Ovary (tissue), 9 donors: ENCODE measurements around the gene C19orf47. TPM values are rescaled to one million over a fixed set of nuclear protein-coding genes. Genes with fewer than 3 reads are reported as not detected.

ENCODE experiments used
- DNase-seq, 5 donors: peaks; one replicate each; pipeline ENCODE4 v3.0.0-alpha.2; 2019 to 2020
- H3K27ac ChIP-seq, 2 donors: fragments of 200-600 bp; one replicate each; pipeline versions ENCODE4 v1.5.1 to v1.8.0; 2019 to 2022
- H3K27me3 ChIP-seq: fragments of 200-600 bp; one replicate; pipeline ENCODE4 v1.8.0; 2022
- H3K36me3 ChIP-seq: fragments of 200-600 bp; sonication (generic); one replicate; pipeline ENCODE4 v1.5.1; 2019
- H3K4me1 ChIP-seq: one replicate; pipeline ENCODE4 v1.8.1; 2013; ENCODE audit warnings: mild to moderate bottlenecking, moderate library complexity; ENCODE audit not compliant: insufficient read depth
- H3K4me3 ChIP-seq: fragments of 200-600 bp; sonication (generic); one replicate; pipeline ENCODE4 v1.5.1; 2017
- H3K9me3 ChIP-seq, 2 donors: fragments of 200-600 bp in 1 of 2; sonication (generic) in 1 of 2; one replicate each; pipeline versions ENCODE4 v1.5.1 to v1.8.1; 2013 to 2019; ENCODE audit warnings: mild to moderate bottlenecking in 1 of 2, moderate library complexity in 1 of 2
- CTCF ChIP-seq, 3 donors: fragments of 450-650 bp in 2 of 3; fragments of 200-600 bp in 1 of 3; IDR thresholded peaks; one replicate each; pipeline versions ENCODE4 v1.5.1 to v1.8.0; 2016 to 2022; ENCODE audit warnings: antibody characterized with exemption in 3 of 3, mild to moderate bottlenecking in 1 of 3
- EP300 ChIP-seq: sonication (generic); formaldehyde crosslinking; IDR thresholded peaks from one replicate; pipeline ENCODE4 v1.6.1; 2017; ENCODE audit warnings: antibody characterized with exemption
- POLR2A ChIP-seq: fragments of 450-650 bp; IDR thresholded peaks from one replicate; pipeline ENCODE4 v1.6.1; 2017; ENCODE audit warnings: antibody characterized with exemption, mild to moderate bottlenecking, moderate library complexity
- WGBS, 3 donors: extraction: QIAGEN DNeasy Blood & Tissue Kit in 1 of 3; methylation state at CpG; one replicate each; pipeline versions ENCODE4 v1.1.5 to v1.1.7; 2013 to 2017; 5-methylcytosine and 5-hydroxymethylcytosine counted together
- intact Hi-C, 4 donors: fragments of 100-400 bp; cut with DNase I; formaldehyde crosslinking; loops; one replicate each; pipeline versions ENCODE4 v1.11.0 to v1.15.1; 2022 to 2023
- polyA plus RNA-seq, 2 donors: library from polyadenylated mRNA; stranded (reverse); fragments of 200-250 nt in 1 of 2; fragments of 350-450 nt in 1 of 2; fragmentation: Illumina TruSeq in 1 of 2; extraction: RNeasy Lipid Tissue Mini Kit (QIAGEN cat#74804) in 1 of 2; gene quantifications; one replicate each; pipeline ENCODE4 v1.2.3, GENCODE V29; 2013 to 2014
- total RNA-seq, 7 donors: library from RNA; depleted of rRNA in 2 of 7; stranded (reverse); fragments of >200 nt in 2 of 7; fragmentation: NEBNext Ultra II Directional in 3 of 7; extraction: Animal tissue kit (Norgen Biotek cat#: 25700) in 3 of 7; gene quantifications; one replicate each; pipeline versions ENCODE4 v1.1.0 to v1.2.4, GENCODE V29; 2016 to 2023
- donor health status: DM: no; HTN: no; CAD: no; lungs with moderate emphysema.
- donor health status: DM: no; HTN: no; CAD: no.
- donor health status: Bipolar disorder and iron deficiency.
- donor health status: DM: yes; HTN: yes; CAD: no.
- donor health status: DM: no; HTN: no; CAD: no.
- donor health status: DM: yes; HTN: yes; CAD: no.

The C19orf47 gene
- total and polyA plus RNA-seq, 9 donors: 3.5 to 15.8 (median 12.2) TPM

DNA sequence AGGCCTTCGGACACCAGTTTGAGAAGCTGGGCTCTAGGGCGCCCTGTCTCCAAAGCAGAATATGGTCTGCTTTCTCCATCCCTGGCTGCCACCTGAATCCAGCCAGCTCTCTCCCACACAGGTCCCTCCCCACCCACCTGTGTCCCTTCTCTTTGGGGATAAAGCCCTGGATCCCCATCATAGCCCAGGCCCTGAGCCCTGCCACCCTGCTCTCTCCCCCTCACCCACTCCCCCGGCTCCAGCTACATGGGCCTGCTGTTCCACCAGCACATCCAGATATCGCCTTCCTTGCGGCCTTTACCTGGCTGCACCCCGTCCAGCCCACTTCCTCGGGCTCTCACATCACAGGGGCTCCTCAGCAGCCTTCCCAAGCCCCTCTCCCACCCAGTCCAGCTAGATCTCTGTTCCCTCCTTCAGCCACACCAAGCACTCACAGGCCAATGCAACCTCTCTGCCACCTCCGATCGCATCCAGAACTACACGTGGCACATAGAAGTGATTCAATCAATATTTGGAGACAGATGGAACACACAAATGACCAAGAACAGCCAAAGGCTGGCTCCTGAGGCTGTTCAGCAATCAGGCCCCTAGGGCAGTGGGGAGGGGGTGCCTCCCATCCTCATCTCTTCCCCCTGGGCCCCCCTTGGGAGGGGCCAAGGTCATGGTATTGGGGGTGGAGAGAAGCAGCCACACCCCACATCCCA lies 70.7 kb downstream of the C19orf47 start:
- Histone ChIP-seq H3K36me3 (no peaks in the 10 kb centered on the region), H3K9me3 (no peaks in the 10 kb centered on the region), H3K4me3 (no peak overlapping the region), H3K27ac (no peak overlapping the region), H3K27me3 (no peaks in the 10 kb centered on the region), H3K4me1 (peaks cover 63% of the 10 kb centered on the region)
- DNase-seq: peak in 1 of 5 donors; percentile 14
- 71 to 82% (median 76%) methylated on average over 10 of the region's 10 CpGs for WGBS, 3 donors
- TF ChIP-seq CTCF (IDR thresholded peaks at IDR 0.05) (no peak), EP300 (no peak), POLR2A (no peak)
- intact Hi-C loops: no loop called here

DNA sequence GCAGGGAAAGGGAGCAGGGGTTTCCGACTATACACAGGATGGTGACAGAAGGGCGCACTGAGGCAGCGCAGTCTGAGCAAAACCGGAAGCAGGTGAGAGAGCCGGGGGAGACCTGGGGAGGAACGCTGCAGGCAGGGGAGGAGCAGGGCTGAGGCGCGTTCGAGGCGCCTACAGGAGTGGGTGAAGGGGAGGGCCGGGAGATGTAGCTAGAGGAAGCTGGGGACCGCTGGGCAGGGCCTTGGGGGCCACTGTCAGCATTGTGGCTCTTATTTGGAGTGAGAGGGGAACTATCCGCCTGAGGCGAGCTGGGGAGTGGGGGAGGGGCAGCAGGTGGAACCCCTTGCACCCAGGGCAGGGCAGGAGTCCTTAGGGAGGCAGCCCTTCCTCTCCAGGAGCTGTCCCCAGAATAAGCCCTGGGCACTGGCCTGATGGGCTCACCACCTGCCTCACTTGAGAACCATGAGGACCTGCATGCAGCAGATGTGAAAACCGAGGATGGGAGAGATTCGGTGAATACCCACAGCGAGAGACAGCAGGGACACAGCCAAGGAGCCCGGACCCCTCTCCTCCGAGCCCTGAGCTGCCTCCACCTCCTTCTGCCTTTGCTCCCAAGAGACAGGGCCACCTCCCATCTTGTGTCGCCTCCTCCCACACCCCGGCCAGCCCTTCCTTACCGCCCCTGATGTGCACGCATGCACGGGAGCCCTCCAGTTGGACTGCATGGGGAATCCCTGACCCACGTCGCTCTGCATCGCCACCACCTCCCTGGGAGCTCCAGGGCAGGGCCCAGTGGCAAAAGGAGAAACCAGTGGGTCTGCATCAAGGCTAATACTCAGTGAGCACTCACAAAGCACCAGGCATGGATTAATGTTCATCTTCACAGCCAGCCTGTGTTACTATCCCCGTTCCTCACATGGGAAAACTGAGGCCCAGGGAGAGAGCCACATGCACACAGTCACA lies 73.3 kb downstream of the C19orf47 start:
- no peaks in the 10 kb centered on the region for H3K9me3 ChIP-seq
- no peak overlapping the region for H3K27ac ChIP-seq
- H3K4me3 ChIP-seq: no peak overlapping the region
- no peaks in the 10 kb centered on the region for H3K27me3 ChIP-seq
- WGBS, 3 donors: 64 to 65% (median 64%) methylated on average over 28 of the region's 28 CpGs
- no peak for TF ChIP-seq CTCF (IDR thresholded peaks at IDR 0.05)
- TF ChIP-seq POLR2A: no peak
- TF ChIP-seq EP300: no peak
- intact Hi-C loops: no loop called here
- DNase-seq: peak in 1 of 5 donors; percentile 37
- H3K36me3 ChIP-seq: no peaks in the 10 kb centered on the region
- H3K4me1 ChIP-seq: peaks cover 40% of the 10 kb centered on the region

GRCh38 chr19:40273469-40274360 lies 74.5 kb downstream of the C19orf47 start:
- Histone ChIP-seq H3K9me3 (no peaks in the 10 kb centered on the region), H3K4me1 (peaks cover 30% of the 10 kb centered on the region), H3K36me3 (no peaks in the 10 kb centered on the region), H3K27ac (no peak overlapping the region), H3K4me3 (no peak overlapping the region), H3K27me3 (no peaks in the 10 kb centered on the region)
- no peak for TF ChIP-seq CTCF (IDR thresholded peaks at IDR 0.05)
- TF ChIP-seq EP300: no peak
- no peak for TF ChIP-seq POLR2A
- WGBS, 3 donors: 59 to 64% (median 63%) methylated on average over 14 of the region's 14 CpGs
- no peak for DNase-seq
- intact Hi-C loops: loop anchor here in 1 of 4 donors (2.0 kb wide), 1 partner anchor 31 kb away; no protein-coding TSS in a partner anchor

GRCh38 chr19:40272261-40272660 lies 75.9 kb downstream of the C19orf47 start:
- intact Hi-C loops: loop anchor here in 1 of 4 donors (2.0 kb wide), 1 partner anchor 29 kb away; no protein-coding TSS in a partner anchor
- 88 to 92% (median 89%) methylated on average over 14 of the region's 14 CpGs for WGBS, 3 donors
- no peak for DNase-seq
- Histone ChIP-seq H3K9me3 (no peaks in the 10 kb centered on the region), H3K36me3 (no peaks in the 10 kb centered on the region), H3K4me3 (no peak overlapping the region), H3K27ac (no peak overlapping the region), H3K4me1 (peaks cover 26% of the 10 kb centered on the region), H3K27me3 (no peaks in the 10 kb centered on the region)
- TF ChIP-seq EP300 (no peak), POLR2A (no peak), CTCF (IDR thresholded peaks at IDR 0.05) (no peak)
